ENCODE measurements around the gene EMP2.
"Not testable (repeated sequence)": the region's sequence is repeated elsewhere in the genome, so short reads cannot be mapped to it uniquely, and the experiment has no call there.

The EMP2 gene

DNA sequence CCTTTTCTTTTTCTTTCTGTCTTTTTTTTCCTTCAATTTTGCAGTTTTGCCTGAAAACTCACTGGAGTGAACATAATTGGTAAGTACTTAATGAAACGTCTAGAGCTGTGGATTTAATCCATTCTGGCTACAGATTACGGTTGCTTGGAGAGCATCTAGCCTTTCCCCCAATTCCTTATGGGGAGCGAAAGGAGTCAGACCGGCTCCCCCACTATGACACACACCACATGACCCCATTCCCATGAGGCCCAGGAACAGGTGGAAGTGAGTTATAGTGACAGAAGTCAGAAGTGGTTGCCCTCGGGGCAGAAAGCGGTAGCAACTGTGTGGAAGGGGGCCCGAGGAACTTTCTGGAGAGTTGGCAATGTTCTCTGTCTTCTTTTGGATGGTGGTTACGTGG is 41.2 kb downstream of the EMP2 start:
- DNase-seq (no peak), ATAC-seq (replicated peaks) (no peak)
- Mint-ChIP-seq H3K4me3 (no peak overlapping the region), H3K27me3 (no peaks in the 10 kb centered on the region), H3K9me3 (no peaks in the 10 kb centered on the region), H3K4me1 (peaks cover 6 to 7% of the 10 kb centered on the region in 2 donors), H3K36me3 (no peaks in the 10 kb centered on the region), H3K27ac (no peak overlapping the region)

GRCh38 chr16:10538583-10538982 is 41.8 kb downstream of the EMP2 start:
- ATAC-seq (replicated peaks), result no peak
- no peaks in the 10 kb centered on the region for H3K27me3 Mint-ChIP-seq
- H3K4me3 Mint-ChIP-seq, result no peak overlapping the region
- H3K4me1 Mint-ChIP-seq, result peaks cover 6 to 7% of the 10 kb centered on the region in 2 donors
- DNase-seq, result no peak
- H3K36me3 Mint-ChIP-seq, result no peaks in the 10 kb centered on the region
- no peak overlapping the region for H3K27ac Mint-ChIP-seq
- no peaks in the 10 kb centered on the region for H3K9me3 Mint-ChIP-seq

DNA sequence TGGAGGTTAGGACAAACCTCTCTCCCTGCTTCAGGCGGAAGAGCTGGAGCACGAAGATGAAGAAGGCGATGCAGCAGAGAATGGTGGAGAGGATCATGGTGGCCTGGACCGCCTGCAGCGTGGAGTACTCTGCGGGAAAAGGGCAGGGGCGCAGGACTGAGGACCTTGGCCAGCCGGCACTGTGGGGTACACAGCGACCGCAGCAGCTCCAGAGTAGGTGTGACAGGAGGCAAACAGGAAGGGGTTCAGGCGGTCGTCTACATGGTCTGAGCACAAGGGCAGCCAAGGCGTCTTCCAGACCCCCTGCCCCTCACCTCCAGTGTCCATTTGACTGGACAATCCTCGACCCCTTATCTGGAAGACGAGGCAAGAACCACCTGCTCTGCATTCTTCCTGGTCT is 42.5 kb downstream of the EMP2 start:
- DNase-seq (no peak), ATAC-seq (replicated peaks) (no peak)
- Mint-ChIP-seq H3K4me3 (no peak overlapping the region), H3K4me1 (peaks cover 6 to 7% of the 10 kb centered on the region in 2 donors), H3K9me3 (no peaks in the 10 kb centered on the region), H3K27me3 (no peaks in the 10 kb centered on the region), H3K36me3 (no peaks in the 10 kb centered on the region), H3K27ac (no peak overlapping the region)

DNA sequence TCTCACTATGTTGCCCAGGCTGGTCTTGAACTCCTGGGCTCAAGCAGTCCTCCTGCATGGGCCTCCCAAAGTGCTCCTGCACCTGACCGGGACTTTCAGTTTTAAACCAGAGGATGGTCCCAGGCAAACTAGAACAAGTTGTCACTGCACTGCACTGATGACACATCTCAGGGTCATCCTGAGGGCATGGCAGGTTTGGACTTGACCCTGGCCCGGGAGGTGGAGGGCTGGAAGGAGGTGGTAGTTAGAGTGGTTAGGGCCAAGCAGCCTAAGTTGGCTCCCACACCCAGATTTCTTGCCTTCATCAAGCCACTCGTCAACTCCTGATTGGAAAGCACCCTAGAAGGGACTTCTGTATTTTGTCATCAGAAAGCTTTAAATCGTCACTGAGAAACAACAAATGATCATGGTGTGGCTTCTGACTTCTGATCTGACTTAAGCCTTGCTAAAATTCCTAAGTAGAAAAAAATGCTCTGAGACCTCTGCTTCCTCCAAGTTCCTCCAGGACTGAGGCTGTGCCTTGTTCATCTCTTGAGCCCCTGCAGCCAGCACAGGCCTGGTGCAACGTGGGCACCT is 43.5 kb downstream of the EMP2 start:
- ATAC-seq (replicated peaks) (no peak), DNase-seq (no peak)
- Mint-ChIP-seq H3K36me3 (no peaks in the 10 kb centered on the region), H3K4me1 (peaks cover 6 to 7% of the 10 kb centered on the region in 2 donors), H3K9me3 (no peaks in the 10 kb centered on the region), H3K27me3 (no peaks in the 10 kb centered on the region), H3K4me3 (no peak overlapping the region), H3K27ac (no peak overlapping the region)

GRCh38 chr16:10536328-10536727 is 44.1 kb downstream of the EMP2 start:
- H3K27ac Mint-ChIP-seq; H3K9me3 Mint-ChIP-seq; H3K27me3 Mint-ChIP-seq; ATAC-seq (replicated peaks); DNase-seq; H3K4me1 Mint-ChIP-seq; H3K4me3 Mint-ChIP-seq; H3K36me3 Mint-ChIP-seq: not testable (repeated sequence)

DNA sequence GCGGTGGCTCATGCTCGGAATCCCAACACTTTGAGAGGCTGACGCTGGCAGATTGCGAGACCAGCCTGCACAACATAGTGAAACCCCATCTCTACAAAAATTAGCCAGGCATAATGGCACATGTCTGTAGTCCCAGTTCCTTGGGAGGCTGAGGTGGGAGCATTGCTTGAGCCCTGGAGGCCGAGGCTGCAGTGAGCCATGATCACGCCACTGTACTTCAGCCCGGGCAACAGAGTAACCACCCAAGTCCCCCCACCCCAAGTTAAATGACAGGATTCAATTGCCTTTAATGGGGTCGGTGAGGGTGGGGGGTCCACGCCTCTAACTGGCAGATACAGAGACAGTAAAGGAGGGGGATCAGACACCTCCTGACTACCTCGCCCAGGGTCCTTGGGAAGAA is 44.9 kb downstream of the EMP2 start:
- ATAC-seq (replicated peaks), result no peak
- H3K4me3 Mint-ChIP-seq, result no peak overlapping the region
- H3K9me3 Mint-ChIP-seq, result no peaks in the 10 kb centered on the region
- H3K27me3 Mint-ChIP-seq, result no peaks in the 10 kb centered on the region
- H3K4me1 Mint-ChIP-seq, result peaks cover 6 to 7% of the 10 kb centered on the region in 2 donors
- H3K27ac Mint-ChIP-seq, result no peak overlapping the region
- DNase-seq, result no peak
- no peaks in the 10 kb centered on the region for H3K36me3 Mint-ChIP-seq

- Mint-ChIP-seq H3K36me3 (no peaks in the 10 kb centered on the region), H3K4me3 (no peak overlapping the region), H3K27me3 (no peaks in the 10 kb centered on the region), H3K4me1 (peaks cover 6 to 7% of the 10 kb centered on the region in 2 donors), H3K27ac (no peak overlapping the region), H3K9me3 (no peaks in the 10 kb centered on the region)
- DNase-seq (no peak), ATAC-seq (replicated peaks) (no peak)
Observed at GRCh38 chr16:10534748-10535147, 45.6 kb downstream of the EMP2 start.

DNA sequence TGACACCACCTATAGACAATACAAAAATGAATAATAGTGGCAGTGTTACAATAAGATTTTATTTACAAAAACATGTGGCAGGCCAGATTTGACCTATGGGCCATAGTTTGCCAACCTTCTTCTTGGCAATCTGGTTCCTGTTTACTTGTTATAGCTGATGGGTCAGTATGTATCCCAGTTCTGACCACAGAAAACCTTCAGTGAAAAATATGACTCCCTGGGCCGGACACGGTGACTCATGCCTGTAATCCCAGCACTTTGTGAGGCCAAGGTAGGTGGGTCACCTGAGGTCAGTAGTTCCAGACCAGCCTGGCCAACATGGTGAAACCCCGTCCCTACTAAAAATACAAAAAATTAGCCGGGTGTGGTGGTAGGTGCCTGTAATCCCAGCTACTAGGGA is 46.8 kb downstream of the EMP2 start:
- not testable (repeated sequence) for H3K27ac Mint-ChIP-seq; H3K4me1 Mint-ChIP-seq; H3K27me3 Mint-ChIP-seq; H3K36me3 Mint-ChIP-seq; H3K9me3 Mint-ChIP-seq; ATAC-seq (replicated peaks); H3K4me3 Mint-ChIP-seq; DNase-seq

DNA sequence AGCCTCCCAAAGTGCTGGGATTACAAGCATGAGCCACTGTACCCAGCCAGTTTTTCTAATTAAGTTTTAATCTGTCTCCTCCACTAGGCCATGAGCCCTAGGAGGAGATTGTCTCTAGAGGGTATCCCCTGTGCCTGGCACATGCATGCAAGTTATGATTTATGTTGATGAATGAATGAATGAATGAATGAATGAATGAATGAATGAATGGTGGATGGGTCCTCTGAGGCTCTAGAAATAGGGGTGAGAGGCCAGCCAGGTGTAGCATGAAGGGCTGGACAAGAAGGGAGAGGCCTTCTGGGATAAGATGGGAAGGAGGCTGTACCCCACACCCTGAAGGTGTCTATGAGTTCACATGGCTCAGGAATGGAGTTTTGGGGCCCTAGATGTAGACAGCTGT is 48.8 kb downstream of the EMP2 start:
- Mint-ChIP-seq H3K4me3 (no peak overlapping the region), H3K27ac (no peak overlapping the region), H3K36me3 (no peaks in the 10 kb centered on the region), H3K9me3 (no peaks in the 10 kb centered on the region), H3K4me1 (peaks cover 4 to 5% of the 10 kb centered on the region in 2 donors), H3K27me3 (no peaks in the 10 kb centered on the region)
- no peak for ATAC-seq (replicated peaks)
- no peak for DNase-seq

- H3K4me3 Mint-ChIP-seq, result no peak overlapping the region
- DNase-seq (no peak), ATAC-seq (replicated peaks) (no peak)
- no peak overlapping the region for H3K27ac Mint-ChIP-seq
- H3K9me3 Mint-ChIP-seq, result no peaks in the 10 kb centered on the region
- H3K27me3 Mint-ChIP-seq, result no peaks in the 10 kb centered on the region
- H3K4me1 Mint-ChIP-seq, result no peaks in the 10 kb centered on the region
- H3K36me3 Mint-ChIP-seq, result no peaks in the 10 kb centered on the region
Observed at GRCh38 chr16:10530685-10531084, 49.7 kb downstream of the EMP2 start.

GRCh38 chr16:10529895-10530669 is 50.3 kb downstream of the EMP2 start:
- no peak for ATAC-seq (replicated peaks)
- Mint-ChIP-seq H3K27me3 (no peaks in the 10 kb centered on the region), H3K9me3 (no peaks in the 10 kb centered on the region), H3K36me3 (no peaks in the 10 kb centered on the region), H3K27ac (no peak overlapping the region), H3K4me3 (no peak overlapping the region), H3K4me1 (no peaks in the 10 kb centered on the region)
- DNase-seq, result no peak

DNA sequence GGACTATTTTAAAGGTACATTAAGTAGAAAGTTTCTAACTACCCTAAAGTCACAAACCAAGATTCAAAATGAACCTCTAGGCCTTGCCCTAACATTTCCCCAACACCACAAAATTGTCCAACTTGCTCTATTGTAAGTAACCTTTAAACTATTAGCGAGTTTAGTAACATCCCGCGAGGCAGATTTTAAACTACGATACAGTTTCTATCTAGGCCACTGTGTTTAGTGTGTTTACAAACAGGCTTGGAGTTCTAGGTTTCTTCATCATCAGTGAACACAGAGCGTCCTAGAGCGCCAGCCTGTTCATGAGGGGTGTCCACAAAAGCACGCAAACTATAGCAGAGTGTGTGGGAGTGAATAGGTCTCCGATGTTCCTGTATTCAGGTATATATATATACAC is 51.8 kb downstream of the EMP2 start:
- Mint-ChIP-seq H3K4me3 (no peak overlapping the region), H3K36me3 (no peaks in the 10 kb centered on the region), H3K27me3 (no peaks in the 10 kb centered on the region), H3K4me1 (peaks cover 0 to under 1% of the 10 kb centered on the region in 2 donors), H3K9me3 (no peaks in the 10 kb centered on the region), H3K27ac (no peak overlapping the region)
- DNase-seq (no peak), ATAC-seq (replicated peaks) (no peak)

DNA sequence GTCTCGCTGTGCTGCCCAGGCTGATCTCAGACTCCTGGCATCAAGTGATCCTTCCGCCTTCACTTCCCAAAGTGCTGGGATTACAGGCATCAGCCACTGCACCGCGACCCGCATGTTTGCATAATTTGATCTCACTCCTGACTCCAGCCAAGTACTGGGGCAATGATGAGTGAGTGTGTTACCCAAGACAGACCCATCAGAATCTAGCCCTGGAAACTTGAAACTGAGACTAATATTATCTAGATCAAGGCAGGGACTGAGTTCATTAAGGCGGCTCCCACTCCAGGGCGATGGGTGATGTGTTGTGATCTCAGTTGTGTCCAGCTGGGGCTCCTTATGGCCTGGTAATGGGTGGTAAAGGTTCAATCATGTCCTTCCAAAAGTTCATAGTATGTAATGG is 53.4 kb downstream of the EMP2 start:
- Mint-ChIP-seq H3K4me1 (peaks cover 0 to 2% of the 10 kb centered on the region in 2 donors), H3K4me3 (no peak overlapping the region), H3K9me3 (no peaks in the 10 kb centered on the region), H3K27ac (no peak overlapping the region), H3K36me3 (no peaks in the 10 kb centered on the region), H3K27me3 (no peaks in the 10 kb centered on the region)
- no peak for ATAC-seq (replicated peaks)
- DNase-seq, result no peak

- Mint-ChIP-seq H3K27me3 (no peaks in the 10 kb centered on the region), H3K4me3 (no peak overlapping the region), H3K9me3 (no peaks in the 10 kb centered on the region), H3K4me1 (peaks cover 0 to 4% of the 10 kb centered on the region in 2 donors), H3K36me3 (no peaks in the 10 kb centered on the region), H3K27ac (no peak overlapping the region)
- ATAC-seq (replicated peaks) (no peak), DNase-seq (no peak)
Observed at GRCh38 chr16:10525214-10525825, 55.1 kb downstream of the EMP2 start.

GRCh38 chr16:10522966-10523365 is 57.4 kb downstream of the EMP2 start:
- Mint-ChIP-seq H3K4me3 (no peak overlapping the region), H3K4me1 (peaks cover 0 to 6% of the 10 kb centered on the region in 2 donors), H3K27me3 (no peaks in the 10 kb centered on the region), H3K9me3 (no peaks in the 10 kb centered on the region), H3K27ac (no peak overlapping the region), H3K36me3 (no peaks in the 10 kb centered on the region)
- ATAC-seq (replicated peaks), result no peak
- DNase-seq, result no peak

Data from stimulated activated naive B cell treated with anti-CD40 and anti-IgM and Interleukin-4, amounts not matched to agents 10 μg/mL and 1 μg/mL and 100 μg/mL, for 72 hours (primary cell).